Measurements from ENCODE around the gene FHOD3.
"Not testable (repeated sequence)": the region's sequence is repeated elsewhere in the genome, so short reads cannot be mapped to it uniquely, and the experiment has no call there.

The FHOD3 gene

GRCh38 chr18:36792634-36793283 lies 495.2 kb downstream of the FHOD3 start:
- DNase-seq (ENCODE audit: low read depth) = no peak

- no peak for DNase-seq (ENCODE audit: low read depth)
Observed at GRCh38 chr18:36798738-36799473, 501.4 kb downstream of the FHOD3 start.

- DNase-seq (ENCODE audit: low read depth) = no peak
Observed at GRCh38 chr18:36805105-36805504, 507.6 kb downstream of the FHOD3 start.

- no peak for DNase-seq (ENCODE audit: low read depth)
Observed at GRCh38 chr18:36808681-36809080, 511.2 kb downstream of the FHOD3 start.

GRCh38 chr18:36809590-36810381 lies 512.3 kb downstream of the FHOD3 start:
- DNase-seq (ENCODE audit: low read depth) = no peak

GRCh38 chr18:36811430-36811829 lies 513.9 kb downstream of the FHOD3 start:
- DNase-seq (ENCODE audit: low read depth) = no peak

GRCh38 chr18:36811955-36812354 lies 514.4 kb downstream of the FHOD3 start:
- no peak for DNase-seq (ENCODE audit: low read depth)

- no peak for DNase-seq (ENCODE audit: low read depth)
Observed at GRCh38 chr18:36812678-36813077, 515.2 kb downstream of the FHOD3 start.

- DNase-seq (ENCODE audit: low read depth) = no peak
Observed at GRCh38 chr18:36813101-36813775, 515.7 kb downstream of the FHOD3 start.

- DNase-seq (ENCODE audit: low read depth) = no peak
Observed at GRCh38 chr18:36813824-36814223, 516.3 kb downstream of the FHOD3 start.

- no peak for DNase-seq (ENCODE audit: low read depth)
Observed at GRCh38 chr18:36814994-36815393, 517.5 kb downstream of the FHOD3 start.

GRCh38 chr18:36816096-36816495 lies 518.6 kb downstream of the FHOD3 start:
- not testable (repeated sequence) for DNase-seq (ENCODE audit: low read depth)

GRCh38 chr18:36817039-36817438 lies 519.5 kb downstream of the FHOD3 start:
- DNase-seq (ENCODE audit: low read depth) = no peak

GRCh38 chr18:36818652-36819051 lies 521.1 kb downstream of the FHOD3 start:
- DNase-seq (ENCODE audit: low read depth) = no peak

GRCh38 chr18:36819621-36820020 lies 522.1 kb downstream of the FHOD3 start:
- no peak for DNase-seq (ENCODE audit: low read depth)

- DNase-seq (ENCODE audit: low read depth) = no peak
Observed at GRCh38 chr18:36821681-36822080, 524.2 kb downstream of the FHOD3 start.

- DNase-seq (ENCODE audit: low read depth) = no peak
Observed at GRCh38 chr18:36825526-36825925, 528.0 kb downstream of the FHOD3 start.

- no peak for DNase-seq (ENCODE audit: low read depth)
Observed at GRCh38 chr18:36826556-36826955, 529.0 kb downstream of the FHOD3 start.

GRCh38 chr18:36828157-36828629 lies 530.7 kb downstream of the FHOD3 start:
- no peak for DNase-seq (ENCODE audit: low read depth)

GRCh38 chr18:36828630-36829361 lies 531.3 kb downstream of the FHOD3 start, which contains the start of the genes KIAA1328 and TPGS2:
Gene KIAA1328, plus strand, starts transcription at chr18:36829127. Its CDS starts 12 bp downstream, at chr18:36829139.
Gene TPGS2, minus strand, starts transcription at chr18:36829002. Its CDS starts 235 bp downstream, at chr18:36828767.
- DNase-seq (ENCODE audit: low read depth) = peak; percentile 80

All from stimulated activated CD8-positive, alpha-beta memory T cell treated with anti-CD3 and anti-CD28 coated beads, Interleukin-12 subunit alpha, Interleukin-12 subunit beta, amount 100 ng/mL, for 4 hours (primary cell).